ENCODE data around the gene ZNF90.
"Not testable (repeated sequence)": the region's sequence is repeated elsewhere in the genome, so short reads cannot be mapped to it uniquely, and the experiment has no call there.

ZNF90 gene

GRCh38 chr19:20038358-20039202 lies 39.2 kb upstream of the ZNF90 start:
- no peak for TF ChIP-seq EZH2phosphoT487 (IDR thresholded peaks at IDR 0.05; ENCODE audit: borderline replicate concordance)
- TF ChIP-seq CTCF (conservative IDR thresholded peaks at IDR 0.05; ENCODE audit: low read length) = no peak
- peaks cover 14% of the 10 kb centered on the region for H4K20me1 ChIP-seq (ENCODE audit: insufficient read depth, low read length, poor library complexity, severe bottlenecking)
- H3K4me1 ChIP-seq (ENCODE audit: insufficient read depth, low read length, poor library complexity, severe bottlenecking) = peaks cover 21% of the 10 kb centered on the region
- no peaks in the 10 kb centered on the region for H3F3A ChIP-seq (ENCODE audit: low read depth)
- H3K9me2 ChIP-seq (replicated peaks; ENCODE audit: low read depth, low read length) = no peaks in the 10 kb centered on the region
- peaks cover 53% of the 10 kb centered on the region for H3K79me2 ChIP-seq (ENCODE audit: insufficient read depth, low read length)
- peak overlapping the region; percentile 92 for H3K4me2 ChIP-seq (ENCODE audit: low read depth, low read length, poor library complexity, severe bottlenecking)
- H3K4me3 ChIP-seq (ENCODE audit: low read length, poor library complexity, severe bottlenecking) = peak overlapping the region; percentile 89
- H2AFZ ChIP-seq (ENCODE audit: low read length) = peak overlapping the region; percentile 76
- peak overlapping the region; percentile 86 for H3K9ac ChIP-seq (ENCODE audit: low read depth, low read length, poor library complexity, severe bottlenecking)
- H3K9me3 ChIP-seq (ENCODE audit: insufficient read depth, low read depth, low read length) = no peaks in the 10 kb centered on the region
- H3K27me3 ChIP-seq (ENCODE audit: insufficient read depth, low read length, poor library complexity, severe bottlenecking) = no peaks in the 10 kb centered on the region
- no peaks in the 10 kb centered on the region for H3K36me3 ChIP-seq (ENCODE audit: insufficient read depth, low read length)

- TF ChIP-seq EZH2phosphoT487 (IDR thresholded peaks at IDR 0.05; ENCODE audit: borderline replicate concordance) = no peak
- no peak for TF ChIP-seq CTCF (conservative IDR thresholded peaks at IDR 0.05; ENCODE audit: low read length)
- Histone ChIP-seq H3F3A (ENCODE audit: low read depth) (no peaks in the 10 kb centered on the region), H2AFZ (ENCODE audit: low read length) (peak within 1 kb of the TSS; percentile 76), H3K4me3 (ENCODE audit: low read length, poor library complexity, severe bottlenecking) (peak within 1 kb of the TSS; percentile 89), H3K36me3 (ENCODE audit: insufficient read depth, low read length) (no peaks in the 10 kb centered on the region), H3K9me3 (ENCODE audit: insufficient read depth, low read depth, low read length) (no peaks in the 10 kb centered on the region), H3K4me2 (ENCODE audit: low read depth, low read length, poor library complexity, severe bottlenecking) (peak within 1 kb of the TSS; percentile 92), H3K4me1 (ENCODE audit: insufficient read depth, low read length, poor library complexity, severe bottlenecking) (peaks cover 21% of the 10 kb centered on the region), H3K9ac (ENCODE audit: low read depth, low read length, poor library complexity, severe bottlenecking) (peak within 1 kb of the TSS; percentile 86), H4K20me1 (ENCODE audit: insufficient read depth, low read length, poor library complexity, severe bottlenecking) (peaks cover 14% of the 10 kb centered on the region), H3K9me2 (replicated peaks; ENCODE audit: low read depth, low read length) (no peaks in the 10 kb centered on the region), H3K79me2 (ENCODE audit: insufficient read depth, low read length) (peaks cover 46% of the 10 kb centered on the region), H3K27me3 (ENCODE audit: insufficient read depth, low read length, poor library complexity, severe bottlenecking) (peaks cover 6% of the 10 kb centered on the region)
Observed at GRCh38 chr19:20039203-20039723, 38.5 kb upstream of the ZNF90 start, which contains the start of gene ZNF682. ZNF682 (minus strand) TSS chr19:20039505; CDS start chr19:20039345, 160 bp downstream.

- Histone ChIP-seq H4K20me1 (ENCODE audit: insufficient read depth, low read length, poor library complexity, severe bottlenecking) (no peaks in the 10 kb centered on the region), H3F3A (ENCODE audit: low read depth) (no peaks in the 10 kb centered on the region), H3K36me3 (ENCODE audit: insufficient read depth, low read length) (no peaks in the 10 kb centered on the region), H3K9me3 (ENCODE audit: insufficient read depth, low read depth, low read length) (no peaks in the 10 kb centered on the region), H3K9ac (ENCODE audit: low read depth, low read length, poor library complexity, severe bottlenecking) (no peak overlapping the region), H3K4me3 (ENCODE audit: low read length, poor library complexity, severe bottlenecking) (no peak overlapping the region), H3K27me3 (ENCODE audit: insufficient read depth, low read length, poor library complexity, severe bottlenecking) (peaks cover 13% of the 10 kb centered on the region), H3K79me2 (ENCODE audit: insufficient read depth, low read length) (no peaks in the 10 kb centered on the region), H2AFZ (ENCODE audit: low read length) (no peak overlapping the region), H3K4me1 (ENCODE audit: insufficient read depth, low read length, poor library complexity, severe bottlenecking) (peaks cover 1% of the 10 kb centered on the region), H3K9me2 (replicated peaks; ENCODE audit: low read depth, low read length) (no peaks in the 10 kb centered on the region), H3K4me2 (ENCODE audit: low read depth, low read length, poor library complexity, severe bottlenecking) (no peak overlapping the region)
- TF ChIP-seq EZH2phosphoT487 (IDR thresholded peaks at IDR 0.05; ENCODE audit: borderline replicate concordance) = no peak
- TF ChIP-seq CTCF (conservative IDR thresholded peaks at IDR 0.05; ENCODE audit: low read length) = no peak
Observed at GRCh38 chr19:20044663-20045062, 33.1 kb upstream of the ZNF90 start.

- H3K27me3 ChIP-seq (ENCODE audit: insufficient read depth, low read length, poor library complexity, severe bottlenecking) = peaks cover 13% of the 10 kb centered on the region
Observed at GRCh38 chr19:20045742-20046141, 32.1 kb upstream of the ZNF90 start.

More at GRCh38 chr19:20045742-20046141, 32.1 kb upstream of the ZNF90 start:
- not testable (repeated sequence) for H3K9ac ChIP-seq (ENCODE audit: low read depth, low read length, poor library complexity, severe bottlenecking); H3K36me3 ChIP-seq (ENCODE audit: insufficient read depth, low read length); H3K9me2 ChIP-seq (replicated peaks; ENCODE audit: low read depth, low read length); H3K4me2 ChIP-seq (ENCODE audit: low read depth, low read length, poor library complexity, severe bottlenecking); H3K79me2 ChIP-seq (ENCODE audit: insufficient read depth, low read length); H3K4me3 ChIP-seq (ENCODE audit: low read length, poor library complexity, severe bottlenecking); H3K9me3 ChIP-seq (ENCODE audit: insufficient read depth, low read depth, low read length); H2AFZ ChIP-seq (ENCODE audit: low read length); H3F3A ChIP-seq (ENCODE audit: low read depth); H4K20me1 ChIP-seq (ENCODE audit: insufficient read depth, low read length, poor library complexity, severe bottlenecking); H3K4me1 ChIP-seq (ENCODE audit: insufficient read depth, low read length, poor library complexity, severe bottlenecking)
